Endothelial cell (in vitro differentiated cells): ENCODE data around the gene GRM1. TPM values are rescaled to one million over a fixed set of nuclear protein-coding genes. Genes with fewer than 3 reads are reported as not detected.

Experiments used
- DNase-seq: peaks from one replicate; pipeline ENCODE4 v3.0.0; 2021; ENCODE audit warnings: low spot score
- H3K27ac Mint-ChIP-seq: one replicate; pipeline ENCODE4 v1.8.0; 2021; ENCODE audit warnings: mixed read lengths, inconsistent platforms; ENCODE audit not compliant: unreplicated experiment
- H3K27me3 Mint-ChIP-seq: one replicate; pipeline ENCODE4 v1.8.0; 2021; ENCODE audit warnings: mild to moderate bottlenecking, moderate library complexity, mixed read lengths, inconsistent platforms; ENCODE audit not compliant: unreplicated experiment
- H3K36me3 Mint-ChIP-seq: one replicate; pipeline ENCODE4 v1.8.0; 2021; ENCODE audit warnings: mild to moderate bottlenecking, low read depth, mixed read lengths, inconsistent platforms; ENCODE audit not compliant: unreplicated experiment
- H3K4me1 Mint-ChIP-seq: one replicate; pipeline ENCODE4 v1.8.0; 2021; ENCODE audit warnings: mild to moderate bottlenecking, mixed read lengths, inconsistent platforms; ENCODE audit not compliant: unreplicated experiment
- H3K4me3 Mint-ChIP-seq: one replicate; pipeline ENCODE4 v1.8.0; 2021; ENCODE audit warnings: mild to moderate bottlenecking, mixed read lengths, inconsistent platforms; ENCODE audit not compliant: unreplicated experiment
- H3K9me3 Mint-ChIP-seq: one replicate; pipeline ENCODE4 v1.8.0; 2021; ENCODE audit warnings: mixed read lengths, inconsistent platforms; ENCODE audit not compliant: unreplicated experiment
- CTCF ChIP-seq: fragments of 200-600 bp; sonication (generic); IDR thresholded peaks from one replicate; pipeline ENCODE4 v1.5.0; 2021; ENCODE audit warnings: antibody characterized with exemption; ENCODE audit not compliant: unreplicated experiment
- total RNA-seq: library from RNA; stranded (reverse); fragmentation: NEBNext Ultra II Directional; extraction: Animal tissue kit (Norgen Biotek cat#: 25700); gene quantifications from one replicate; pipeline ENCODE4 v1.2.1, GENCODE V29; 2021; ENCODE audit not compliant: unreplicated experiment

The GRM1 gene
- total RNA-seq, 1 donor from 2014 or later = 0.23 TPM

GRCh38 chr6:146445233-146445632 is 416.4 kb downstream of the GRM1 start:
- no peak overlapping the region for H3K27ac Mint-ChIP-seq
- H3K9me3 Mint-ChIP-seq = no peaks in the 10 kb centered on the region
- H3K4me3 Mint-ChIP-seq = no peak overlapping the region

DNA sequence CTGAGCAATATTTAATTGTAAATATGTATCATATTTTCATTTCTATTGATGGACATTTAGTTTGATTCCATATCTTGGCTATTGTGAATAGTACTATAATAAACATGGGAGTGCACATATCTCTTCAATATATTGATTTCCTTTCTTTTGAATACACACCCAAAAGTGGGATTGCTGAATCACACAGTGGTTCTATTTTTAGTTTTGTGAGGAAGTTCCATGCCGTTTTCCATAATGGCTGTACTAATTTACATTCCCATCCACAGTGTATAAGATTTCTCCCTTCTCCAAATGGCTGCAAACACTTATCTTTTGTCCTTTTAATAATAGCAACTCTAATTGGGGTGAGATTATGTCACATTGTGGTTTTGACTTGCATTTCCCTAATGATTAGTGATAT is 428.0 kb downstream of the GRM1 start:
- Mint-ChIP-seq H3K4me3 (no peak overlapping the region), H3K4me1 (no peaks in the 10 kb centered on the region), H3K27ac (no peak overlapping the region), H3K27me3 (peaks cover 3% of the 10 kb centered on the region), H3K36me3 (no peaks in the 10 kb centered on the region), H3K9me3 (no peaks in the 10 kb centered on the region)
- no peak for TF ChIP-seq CTCF
- no peak for DNase-seq

More at GRCh38 chr6:146445233-146445632, 416.4 kb downstream of the GRM1 start:
- DNase-seq = no peak
- H3K4me1 Mint-ChIP-seq = no peaks in the 10 kb centered on the region
- no peaks in the 10 kb centered on the region for H3K27me3 Mint-ChIP-seq
- no peak for TF ChIP-seq CTCF
- H3K36me3 Mint-ChIP-seq = no peaks in the 10 kb centered on the region

DNA sequence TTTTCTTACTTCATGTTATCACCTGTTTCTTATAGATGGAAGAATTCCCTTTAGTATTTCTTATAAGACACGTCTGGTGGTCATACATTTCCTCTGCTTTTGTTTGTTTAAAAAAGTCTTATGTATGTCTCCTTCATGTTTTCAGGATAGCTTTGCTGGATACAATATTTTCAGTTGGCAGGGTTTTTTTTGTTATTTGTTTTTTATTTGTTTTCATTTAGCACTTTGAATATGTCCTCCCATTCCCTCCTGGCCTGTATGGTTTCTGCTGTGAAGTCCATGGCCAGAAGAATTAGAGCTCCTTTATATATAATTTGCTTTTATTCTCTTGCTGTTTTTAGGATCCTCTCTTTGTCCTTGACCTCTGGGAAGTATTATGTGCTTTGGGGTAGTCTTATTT is 432.1 kb downstream of the GRM1 start:
- Mint-ChIP-seq H3K9me3 (no peaks in the 10 kb centered on the region), H3K27ac (no peak overlapping the region), H3K36me3 (no peaks in the 10 kb centered on the region), H3K27me3 (no peaks in the 10 kb centered on the region), H3K4me1 (no peaks in the 10 kb centered on the region), H3K4me3 (no peak overlapping the region)
- no peak for TF ChIP-seq CTCF
- no peak for DNase-seq

DNA sequence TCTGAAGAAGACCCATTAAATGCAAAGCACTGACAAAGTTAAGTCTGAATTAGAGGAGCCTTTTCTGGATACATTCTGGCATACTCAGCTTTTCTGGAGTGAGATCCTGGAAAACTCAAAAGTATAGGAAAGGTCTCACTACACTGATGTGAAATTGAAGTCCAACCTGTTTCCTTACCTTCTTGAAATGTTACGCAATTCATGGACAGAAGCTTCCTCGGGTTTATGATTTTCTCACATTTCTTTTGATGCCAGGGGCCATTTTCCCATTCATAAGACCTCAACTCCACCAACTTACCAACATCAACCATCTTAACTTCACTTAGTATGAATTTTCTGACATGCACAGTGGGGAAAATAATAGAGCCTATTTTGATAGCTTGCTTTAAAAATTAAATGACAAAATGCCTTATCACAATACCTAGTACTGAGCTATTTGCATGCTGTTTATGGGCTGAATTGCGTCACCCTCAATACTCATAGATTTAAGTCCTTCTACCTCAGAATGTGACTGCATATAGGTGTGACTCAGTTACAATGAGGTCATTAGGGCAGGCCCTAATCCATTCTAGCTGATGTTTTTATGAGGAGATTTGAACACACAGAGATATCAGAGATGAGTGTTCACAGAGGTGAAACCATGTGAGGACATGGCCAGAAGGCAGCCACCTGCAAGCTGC is 441.4 kb downstream of the GRM1 start:
- Mint-ChIP-seq H3K27ac (no peak overlapping the region), H3K27me3 (no peaks in the 10 kb centered on the region), H3K9me3 (no peaks in the 10 kb centered on the region), H3K36me3 (no peaks in the 10 kb centered on the region), H3K4me1 (peaks cover 6% of the 10 kb centered on the region), H3K4me3 (no peak overlapping the region)
- DNase-seq = no peak
- no peak for TF ChIP-seq CTCF

DNA sequence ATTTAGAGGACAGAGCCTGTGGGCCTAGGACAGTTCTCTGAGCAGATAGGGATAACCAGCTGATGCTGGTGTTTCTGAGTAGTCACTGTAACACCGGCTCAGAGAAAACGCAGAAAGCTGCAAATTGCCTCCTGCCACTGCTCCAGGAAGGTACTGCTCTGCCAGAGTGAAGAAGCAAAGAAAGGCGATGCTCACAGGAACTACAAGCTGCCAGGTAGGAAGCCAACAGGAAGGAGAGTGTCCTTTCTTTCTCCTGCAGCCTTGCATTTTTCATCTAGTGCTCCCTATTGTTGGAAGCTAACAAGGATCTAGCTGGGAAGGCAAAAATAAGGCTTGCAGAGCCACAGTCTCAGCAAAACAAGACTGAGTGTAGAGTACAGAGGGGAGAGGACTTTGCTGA is 444.1 kb downstream of the GRM1 start:
- H3K9me3 Mint-ChIP-seq = no peaks in the 10 kb centered on the region
- no peaks in the 10 kb centered on the region for H3K27me3 Mint-ChIP-seq
- H3K4me1 Mint-ChIP-seq = peaks cover 6% of the 10 kb centered on the region
- peak; percentile 4 for DNase-seq
- H3K36me3 Mint-ChIP-seq = no peaks in the 10 kb centered on the region
- no peak for TF ChIP-seq CTCF
- H3K27ac Mint-ChIP-seq = peak overlapping the region; percentile 32
- H3K4me3 Mint-ChIP-seq = no peak overlapping the region
